Ectodermal cell (in vitro differentiated cells): Measurements from ENCODE around the gene UTP15.

Source experiments
- H3K27ac ChIP-seq: 2 replicates; pipeline ENCODE4 v1.7.0; 2013; ENCODE audit warnings: mild to moderate bottlenecking, low read depth, low read length; ENCODE audit not compliant: insufficient read depth, poor library complexity, severe bottlenecking
- H3K27me3 ChIP-seq: 2 replicates; pipeline ENCODE4 v1.7.0; 2013; ENCODE audit warnings: mild to moderate bottlenecking, low read length; ENCODE audit not compliant: insufficient read depth, control insufficient read depth, poor library complexity, severe bottlenecking
- H3K36me3 ChIP-seq: one replicate; pipeline ENCODE4 v1.7.0; 2013; ENCODE audit warnings: low read length; ENCODE audit not compliant: control insufficient read depth, insufficient read depth
- H3K4me1 ChIP-seq: one replicate; pipeline ENCODE4 v1.7.0; 2013; ENCODE audit warnings: low read length; ENCODE audit not compliant: control insufficient read depth, insufficient read depth
- H3K4me3 ChIP-seq: 2 replicates; pipeline ENCODE4 v1.7.0; 2013; ENCODE audit warnings: low read depth, low read length, control low read depth; ENCODE audit not compliant: insufficient read depth
- H3K9me3 ChIP-seq: 2 replicates; pipeline ENCODE4 v1.7.0; 2013; ENCODE audit warnings: mild to moderate bottlenecking, low read length, moderate library complexity; ENCODE audit not compliant: control insufficient read depth
- WGBS, 2 experiments: methylation state at CpG; one replicate each; pipeline ENCODE4 v1.1.7; 2013; ENCODE audit warnings: missing lambda C conversion rate in 2 of 2; 5-methylcytosine and 5-hydroxymethylcytosine counted together

The UTP15 gene

GRCh38 chr5:73599380-73599779 is 33.8 kb downstream of the UTP15 start:
- Histone ChIP-seq H3K9me3 (no peaks in the 10 kb centered on the region), H3K27me3 (no peaks in the 10 kb centered on the region), H3K36me3 (no peaks in the 10 kb centered on the region), H3K27ac (no peak overlapping the region), H3K4me3 (no peak overlapping the region), H3K4me1 (no peaks in the 10 kb centered on the region)
- 90 to 92% methylated on average over 2 of the region's 3 CpGs for WGBS, 2 experiments

GRCh38 chr5:73603998-73604397 is 38.5 kb downstream of the UTP15 start:
- Histone ChIP-seq H3K4me1 (no peaks in the 10 kb centered on the region), H3K36me3 (no peaks in the 10 kb centered on the region), H3K27me3 (no peaks in the 10 kb centered on the region), H3K27ac (no peak overlapping the region), H3K4me3 (no peak overlapping the region), H3K9me3 (no peaks in the 10 kb centered on the region)
- WGBS, 2 experiments: 95 to 96% methylated on average over 5 of the region's 5 CpGs

- H3K9me3 ChIP-seq: no peaks in the 10 kb centered on the region
These were observed 39.9 kb downstream of the UTP15 start for GRCh38 chr5:73605223-73606087.

GRCh38 chr5:73606206-73606753 is 40.7 kb downstream of the UTP15 start:
- Histone ChIP-seq H3K27ac (no peak overlapping the region), H3K4me3 (no peak overlapping the region), H3K4me1 (no peaks in the 10 kb centered on the region), H3K9me3 (no peaks in the 10 kb centered on the region), H3K27me3 (no peaks in the 10 kb centered on the region), H3K36me3 (no peaks in the 10 kb centered on the region)
- 57 to 100% methylated on average over 1 to 3 of the region's 3 CpGs for WGBS, 2 experiments

More at GRCh38 chr5:73605223-73606087, 39.9 kb downstream of the UTP15 start:
- Histone ChIP-seq H3K4me3 (no peak overlapping the region), H3K27ac (no peak overlapping the region), H3K36me3 (no peaks in the 10 kb centered on the region), H3K27me3 (no peaks in the 10 kb centered on the region), H3K4me1 (no peaks in the 10 kb centered on the region)
- WGBS, 2 experiments: 92% methylated on average over 8 of the region's 8 CpGs

- Histone ChIP-seq H3K27ac (no peak overlapping the region), H3K4me3 (no peak overlapping the region), H3K4me1 (no peaks in the 10 kb centered on the region), H3K36me3 (no peaks in the 10 kb centered on the region), H3K27me3 (no peaks in the 10 kb centered on the region), H3K9me3 (no peaks in the 10 kb centered on the region)
These were observed 41.7 kb downstream of the UTP15 start for GRCh38 chr5:73607228-73607627.

GRCh38 chr5:73612799-73613198 is 47.3 kb downstream of the UTP15 start:
- Histone ChIP-seq H3K4me1 (no peaks in the 10 kb centered on the region), H3K4me3 (no peak overlapping the region), H3K27me3 (no peaks in the 10 kb centered on the region), H3K27ac (no peak overlapping the region), H3K36me3 (no peaks in the 10 kb centered on the region), H3K9me3 (no peaks in the 10 kb centered on the region)
- 93 to 97% methylated on average over 3 of the region's 3 CpGs for WGBS, 2 experiments

- WGBS, 2 experiments: 88 to 91% methylated on average over 2 of the region's 2 CpGs
- Histone ChIP-seq H3K27ac (no peak overlapping the region), H3K4me3 (no peak overlapping the region), H3K4me1 (no peaks in the 10 kb centered on the region), H3K9me3 (no peaks in the 10 kb centered on the region), H3K36me3 (no peaks in the 10 kb centered on the region), H3K27me3 (no peaks in the 10 kb centered on the region)
These were observed 49.5 kb downstream of the UTP15 start for GRCh38 chr5:73615085-73615484.

- WGBS, 2 experiments: 89 to 92% methylated on average over 3 of the region's 4 CpGs
- Histone ChIP-seq H3K4me3 (no peak overlapping the region), H3K27ac (no peak overlapping the region), H3K36me3 (no peaks in the 10 kb centered on the region), H3K4me1 (no peaks in the 10 kb centered on the region), H3K27me3 (no peaks in the 10 kb centered on the region), H3K9me3 (no peaks in the 10 kb centered on the region)
These were observed 50.4 kb downstream of the UTP15 start for GRCh38 chr5:73615947-73616346.

- no peaks in the 10 kb centered on the region for H3K36me3 ChIP-seq
- WGBS, 2 experiments: 79 to 80% methylated on average over 9 of the region's 9 CpGs
- no peaks in the 10 kb centered on the region for H3K27me3 ChIP-seq
These were observed 52.2 kb downstream of the UTP15 start for GRCh38 chr5:73617510-73618279.

More at GRCh38 chr5:73617510-73618279, 52.2 kb downstream of the UTP15 start:
- H3K9me3 ChIP-seq: no peaks in the 10 kb centered on the region
- H3K4me1 ChIP-seq: no peaks in the 10 kb centered on the region
- H3K27ac ChIP-seq: no peak overlapping the region
- H3K4me3 ChIP-seq: no peak overlapping the region
